Kidney capillary endothelial cell (primary cell): ENCODE results near the gene ACO1.

Experiments used
- DNase-seq: peaks from one replicate; pipeline ENCODE4 v3.0.0-alpha.2; 2018; ENCODE audit warnings: low spot score

ACO1 gene

DNA sequence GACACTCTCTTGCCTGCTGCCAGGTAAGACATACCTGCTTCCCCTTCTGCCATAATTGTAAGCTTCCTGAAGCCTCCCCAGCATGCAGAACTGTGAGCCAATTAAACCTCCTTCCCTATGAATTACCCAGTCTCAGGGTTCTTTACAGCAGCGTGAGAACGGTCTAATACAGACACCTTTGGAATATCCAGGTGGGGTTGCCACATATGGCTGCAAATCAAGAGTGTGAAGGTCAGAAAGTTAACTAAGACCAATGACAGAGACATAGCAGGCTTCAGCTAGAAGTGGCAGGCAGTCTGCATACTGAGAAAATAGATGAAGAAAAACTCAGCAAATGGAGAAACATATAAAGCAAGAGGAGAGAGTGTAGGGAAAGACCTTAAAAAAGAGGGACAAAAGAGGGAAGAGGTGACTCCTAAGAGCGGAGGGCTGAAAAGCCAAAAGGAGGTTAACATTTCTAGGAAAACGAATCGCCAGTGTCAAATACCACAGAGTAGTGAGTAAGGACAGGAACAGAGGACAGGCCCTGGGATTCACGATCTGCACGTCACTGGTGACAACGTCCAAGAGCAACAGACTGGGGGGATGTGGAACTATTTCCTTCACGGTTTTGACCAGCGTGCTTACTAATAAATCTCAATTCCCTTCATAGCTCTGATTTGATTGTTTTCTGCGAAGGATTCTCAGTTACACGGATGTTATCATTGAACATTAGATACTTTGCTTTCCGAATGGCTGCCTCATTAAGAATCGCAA lies 1.7 kb upstream of the ACO1 start:
- no peak for DNase-seq

GRCh38 chr9:32384002-32384363 lies 460 bp upstream of the ACO1 start:
- DNase-seq: peak; percentile 7

- DNase-seq: no peak
These were observed 875 bp downstream of the ACO1 start for GRCh38 chr9:32385152-32385884.

DNA sequence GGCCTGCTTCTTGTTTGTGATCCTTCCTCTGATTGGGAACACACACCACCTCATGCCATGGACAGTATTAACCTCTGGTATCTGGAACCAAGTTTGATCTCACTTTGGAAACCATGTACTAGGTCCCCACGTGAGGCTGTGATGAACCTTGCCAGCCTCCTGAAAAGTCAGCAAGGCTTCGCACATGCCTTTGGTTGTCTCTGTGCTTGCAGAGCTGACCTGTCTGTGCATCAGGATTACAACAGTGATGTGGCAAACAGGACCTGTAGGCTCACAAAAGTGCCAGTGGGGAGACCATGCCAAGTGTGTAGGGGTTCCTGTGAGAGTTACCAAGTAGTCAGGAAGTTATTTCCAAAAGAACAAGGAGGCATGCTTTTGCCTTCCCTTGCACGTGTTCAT lies 1.4 kb downstream of the ACO1 start:
- no peak for DNase-seq

- no peak for DNase-seq
These were observed 2.8 kb downstream of the ACO1 start for GRCh38 chr9:32387256-32387655.

GRCh38 chr9:32389365-32389764 lies 4.9 kb downstream of the ACO1 start:
- DNase-seq: no peak

GRCh38 chr9:32393911-32394310 lies 9.5 kb downstream of the ACO1 start:
- no peak for DNase-seq

DNA sequence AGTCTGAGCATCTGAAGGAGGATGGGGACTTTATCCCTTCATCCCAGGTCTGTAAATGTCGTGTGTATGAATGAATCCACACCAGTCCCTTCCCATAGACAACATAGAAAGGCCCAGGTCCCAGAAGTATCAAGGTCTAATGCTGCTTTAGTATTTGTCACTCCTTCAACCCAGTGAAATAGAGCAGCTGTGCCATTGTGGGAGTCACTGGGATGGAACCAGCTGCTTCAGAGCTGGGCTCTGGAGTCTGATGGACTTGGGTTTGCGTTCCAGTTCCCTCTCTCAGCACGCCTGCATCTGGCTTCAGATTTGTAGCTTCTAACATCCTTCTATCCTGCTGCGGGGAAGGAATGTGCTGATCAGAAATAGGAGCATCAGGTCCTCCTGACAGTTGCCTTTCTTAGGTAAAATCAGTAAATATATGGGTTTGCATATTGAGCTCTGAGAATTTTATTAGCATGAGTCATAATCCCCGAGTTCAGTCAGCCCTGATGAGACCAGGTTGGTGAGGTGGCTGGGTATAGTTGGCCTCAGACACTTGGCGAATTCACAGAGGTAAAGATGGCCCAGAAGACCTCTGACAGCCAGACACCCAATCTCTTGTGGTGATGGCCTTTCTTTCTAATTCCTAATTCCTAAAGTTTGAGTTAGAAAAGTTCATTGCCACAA lies 10.1 kb downstream of the ACO1 start:
- no peak for DNase-seq

- DNase-seq: peak; percentile 47
These were observed 11.2 kb downstream of the ACO1 start for GRCh38 chr9:32395510-32396216.

DNA sequence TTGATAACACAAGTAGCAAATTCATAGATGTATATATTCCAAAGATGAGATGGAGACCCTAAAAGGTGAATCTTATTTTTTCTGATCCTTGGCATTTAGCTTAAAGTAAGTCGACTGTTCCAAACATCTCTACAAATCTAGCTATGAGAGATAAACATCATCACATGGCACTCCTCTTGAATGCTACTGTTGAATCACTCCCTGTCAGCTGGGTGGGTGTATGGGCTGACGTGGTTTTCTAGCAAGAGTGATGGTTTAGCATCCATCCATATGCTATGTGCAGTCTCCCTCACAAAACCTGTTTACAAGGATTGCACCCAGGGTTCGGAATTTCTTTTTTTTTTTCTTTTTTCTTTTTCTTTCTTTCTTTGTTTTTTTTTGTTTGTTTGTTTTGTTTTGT lies 13.8 kb downstream of the ACO1 start:
- DNase-seq: no peak

DNA sequence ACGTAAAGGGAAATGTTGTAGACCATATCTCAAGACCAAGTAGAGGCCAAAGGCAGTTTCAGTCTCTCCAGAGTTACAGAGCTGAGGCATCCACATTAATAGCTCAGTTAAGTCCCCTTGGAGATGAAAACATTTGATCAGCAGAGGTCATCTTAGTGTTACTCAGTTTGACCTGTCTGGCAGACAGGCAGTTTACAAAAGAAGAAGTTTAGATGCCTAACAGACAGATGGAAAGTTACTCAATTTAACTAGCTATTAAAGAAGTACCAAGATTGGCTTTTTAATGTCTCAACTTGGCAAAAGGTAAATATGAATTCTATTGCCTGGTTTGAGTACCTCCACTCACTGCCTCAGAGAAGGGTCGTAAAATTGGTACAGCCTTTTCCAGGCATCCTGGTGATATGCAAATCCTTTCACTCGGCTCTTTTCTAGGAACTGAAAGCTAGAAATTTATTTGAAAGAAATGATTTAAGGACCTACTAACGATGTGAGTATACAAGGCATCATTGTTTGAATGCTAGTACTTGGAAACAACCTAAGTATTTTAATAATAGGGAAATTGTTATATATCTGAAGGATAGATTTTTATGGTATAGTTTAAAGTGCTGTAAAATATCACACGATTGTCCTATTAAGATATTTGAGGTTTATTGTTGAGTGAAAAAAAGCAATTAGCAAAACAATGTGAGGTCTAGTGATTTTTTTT lies 14.8 kb downstream of the ACO1 start:
- DNase-seq: no peak

- DNase-seq: no peak
These were observed 17.0 kb downstream of the ACO1 start for GRCh38 chr9:32401488-32401887.

DNA sequence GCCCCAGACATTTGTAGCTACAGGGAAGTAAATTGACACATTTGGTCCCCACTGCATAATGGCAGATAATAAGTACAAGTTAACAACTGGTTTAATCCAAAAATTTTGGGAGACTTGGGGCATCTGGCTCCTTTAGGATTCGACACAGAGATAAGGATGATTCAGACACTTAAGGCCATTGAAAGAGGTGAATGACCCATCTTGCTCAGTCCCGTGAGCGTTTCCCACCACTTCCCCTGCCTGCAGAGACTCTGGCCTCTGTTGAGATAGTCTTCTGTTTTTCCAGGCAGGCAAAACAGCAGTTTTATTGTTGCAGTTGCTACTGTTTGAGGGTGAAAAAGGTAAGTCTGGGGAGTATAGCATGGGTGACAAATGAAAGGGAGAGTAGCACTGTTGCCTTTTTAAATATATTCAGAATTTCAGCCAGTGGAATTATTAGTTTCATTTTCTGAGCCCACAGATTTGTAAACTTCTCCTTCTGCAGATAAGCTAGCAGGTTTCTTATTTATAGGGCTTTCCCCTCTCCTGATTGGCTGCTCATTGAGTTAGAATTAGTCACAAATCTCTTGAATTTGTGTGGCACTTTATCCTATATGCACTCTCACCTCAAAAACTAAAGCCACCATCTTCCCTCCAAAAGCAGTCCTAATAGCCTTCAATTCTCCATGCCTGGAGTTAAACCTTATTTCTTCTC lies 19.3 kb downstream of the ACO1 start:
- DNase-seq: no peak

- DNase-seq: no peak
These were observed 20.0 kb downstream of the ACO1 start for GRCh38 chr9:32404402-32404801.

DNA sequence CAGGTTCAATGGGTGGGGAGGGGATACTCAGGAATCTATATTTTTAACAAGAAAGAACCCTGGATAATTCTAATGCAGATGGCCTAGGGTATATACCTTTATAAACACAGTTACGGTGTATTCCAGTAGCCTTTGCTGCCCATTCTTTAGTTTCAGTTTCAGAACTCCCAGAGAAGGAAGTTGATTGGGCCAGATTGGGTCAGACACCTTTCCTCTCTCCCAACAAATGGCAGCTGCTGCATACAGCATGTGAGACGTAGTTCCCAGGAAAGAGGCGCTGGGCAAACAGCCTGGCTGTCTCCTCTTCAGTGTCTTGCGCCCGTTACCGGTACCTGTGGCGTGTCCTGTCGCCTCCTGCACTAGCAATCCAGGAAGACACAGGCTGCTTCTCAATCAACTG lies 20.4 kb downstream of the ACO1 start:
- DNase-seq: no peak

DNA sequence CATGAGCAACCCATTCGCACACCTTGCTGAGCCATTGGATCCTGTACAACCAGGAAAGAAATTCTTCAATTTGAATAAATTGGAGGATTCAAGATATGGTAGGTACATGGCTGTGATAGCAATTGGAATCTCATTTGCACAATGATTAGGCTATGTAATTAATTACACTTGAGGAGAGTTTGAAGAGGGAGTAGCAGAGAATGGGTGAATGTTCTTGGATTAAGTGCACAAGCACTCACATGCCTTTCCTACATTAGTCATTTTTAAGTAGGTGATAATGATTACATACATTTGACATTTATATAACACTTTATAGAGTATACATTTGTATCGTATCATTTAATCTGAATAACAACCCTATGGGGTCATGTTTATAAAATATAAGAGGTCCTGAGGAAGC lies 21.1 kb downstream of the ACO1 start:
- no peak for DNase-seq

DNA sequence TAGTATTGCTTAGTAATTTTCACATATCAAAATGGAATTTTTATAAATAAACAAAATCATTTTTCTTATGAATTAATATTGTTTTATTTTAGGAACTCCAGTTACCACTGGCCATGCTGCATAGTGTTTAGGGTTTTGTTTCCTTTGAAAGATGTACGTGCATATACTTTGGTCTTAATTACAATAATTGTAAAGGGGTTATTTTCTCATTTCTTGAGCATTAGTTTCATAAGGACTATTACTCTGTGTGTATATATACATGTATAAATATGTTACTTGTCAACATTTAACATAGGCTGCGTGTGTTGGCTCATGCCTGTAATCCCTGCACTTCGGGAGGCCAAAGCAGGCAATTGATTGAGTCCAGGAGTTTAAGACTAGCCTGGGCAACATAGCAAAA lies 21.6 kb downstream of the ACO1 start:
- DNase-seq: no peak

DNA sequence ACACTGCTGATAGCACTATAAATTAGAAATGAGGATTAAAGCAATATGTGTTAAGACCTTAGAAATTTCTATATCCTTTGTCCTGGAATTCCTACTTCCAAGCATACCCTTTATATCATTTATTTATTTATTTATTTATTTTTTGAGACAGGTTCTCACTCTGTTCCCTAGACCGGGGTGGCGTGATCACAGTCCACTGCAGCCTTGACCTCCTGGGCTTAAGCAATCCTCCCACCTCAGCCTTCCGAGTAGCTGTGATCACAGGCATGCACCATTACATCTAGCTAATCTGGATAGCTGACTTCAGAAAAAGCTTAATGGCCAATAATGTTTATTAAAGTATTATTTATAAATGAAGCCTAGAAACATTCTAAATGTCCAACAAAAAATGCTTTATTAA lies 27.3 kb downstream of the ACO1 start:
- DNase-seq: no peak

- DNase-seq: no peak
These were observed 28.0 kb downstream of the ACO1 start for GRCh38 chr9:32412440-32412839.

DNA sequence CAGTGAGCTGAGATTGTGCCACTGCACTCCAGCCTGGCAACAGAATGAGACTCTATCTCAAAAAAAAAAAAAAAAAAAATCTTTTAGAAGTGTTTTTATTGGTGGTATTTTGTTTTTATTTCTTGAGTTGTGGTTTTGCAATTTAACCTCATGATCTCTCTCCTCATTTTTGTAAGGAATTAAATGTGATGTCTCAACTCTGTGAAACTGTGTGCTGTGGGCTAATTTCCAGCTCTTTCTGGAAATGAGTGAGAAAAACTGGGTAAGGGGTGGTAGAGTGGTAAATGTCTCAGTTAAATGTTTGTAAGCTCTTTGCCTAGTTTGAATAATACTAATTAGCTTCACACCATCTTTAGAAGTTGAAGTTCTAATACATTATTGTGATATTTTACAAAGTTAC lies 29.0 kb downstream of the ACO1 start:
- no peak for DNase-seq

DNA sequence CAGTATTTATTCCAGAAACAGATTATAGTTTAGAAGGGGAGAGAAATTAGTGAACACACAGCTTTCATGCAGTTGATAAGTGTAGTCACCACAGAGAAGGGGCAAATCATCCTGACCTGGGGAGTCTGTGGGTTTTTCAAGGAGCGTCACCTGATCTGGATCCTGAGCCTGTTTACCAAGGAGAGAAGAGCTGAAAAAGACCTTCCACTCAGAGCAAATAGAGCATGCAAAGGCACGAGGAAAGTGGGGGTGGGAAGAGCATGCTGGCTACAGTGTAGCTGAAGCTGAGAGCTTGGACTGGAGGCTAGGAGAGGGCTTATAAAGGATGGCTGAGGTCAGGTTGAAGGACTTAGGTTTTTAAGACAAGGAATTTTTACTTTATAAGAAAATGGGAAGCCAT lies 30.4 kb downstream of the ACO1 start:
- DNase-seq: no peak
